Measurements from ENCODE around the gene DCTN4. TPM values are rescaled to one million over a fixed set of nuclear protein-coding genes. Genes with fewer than 3 reads are reported as not detected.

The DCTN4 gene
- total and polyA plus RNA-seq, 2 of the 8 experiments (the other 6 are each of a cell fraction or from before 2014, with no cell fraction given), result 20.5 to 42.7 TPM

DNA sequence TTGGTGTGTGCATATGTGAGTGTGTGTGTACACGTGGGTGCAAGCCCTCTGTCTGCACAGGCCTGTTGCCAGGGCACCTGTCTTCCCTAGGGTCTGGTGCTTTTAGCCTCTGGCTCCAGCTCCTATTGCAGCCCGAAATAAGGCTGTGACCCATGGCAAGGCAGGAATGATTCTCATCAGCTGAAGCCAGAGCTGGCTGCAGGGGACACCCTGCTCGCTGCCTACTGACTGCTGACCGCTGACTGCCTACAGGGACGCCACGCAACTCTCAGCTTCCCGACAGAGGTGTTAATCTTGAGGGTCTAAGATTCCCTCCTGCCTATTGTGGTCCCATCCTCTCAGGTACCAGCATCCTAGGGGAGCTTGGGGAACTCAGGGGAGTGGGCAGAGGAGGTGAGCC lies 97.7 kb downstream of the DCTN4 start, which contains the start of gene MYOZ3:
MYOZ3 (plus strand) TSS at position 166 of the 400 bp plus-strand sequence. CDS start 1,691 bp downstream, outside the sequence.
- FAIRE-seq, result no peak
- no peaks in the 10 kb centered on the region for H3K79me1 ChIP-seq (ENCODE audit: low read depth, low read length)
- POLR2A ChIA-PET (ENCODE audit: partially characterized antibody), result interaction anchor here (0.9 to 8.2 kb wide), 9 partner anchors 9 to 211 kb away, joined by 3 to 70 read pairs (median 4); partner anchors contain the start of genes RBM22 and RPS14
- no peak within 1 kb of the TSS for H3K9ac ChIP-seq (replicated peaks in 1 of 4; ENCODE audit: extremely low read depth in 1 of 4, low read depth in 3 of 4, low read length in 3 of 4)
- no peak within 1 kb of the TSS for H3K14ac ChIP-seq (ENCODE audit: insufficient read length)
- H2BK20ac ChIP-seq (ENCODE audit: low read length), result no peak within 1 kb of the TSS
- peaks cover 0 to 11% (median 2%) of the 10 kb centered on the region in 4 experiments; a peak in 4 of 7 replicates for H3K4me1 ChIP-seq (replicated peaks in 1 of 4; ENCODE audit: control insufficient read depth in 3 of 4, insufficient read depth in 4 of 4, low read length in 3 of 4)
- H3K27me3 ChIP-seq (replicated peaks in 1 of 4; ENCODE audit: control insufficient read depth in 3 of 4, extremely low read depth in 1 of 4, insufficient read depth in 3 of 4, low read length in 3 of 4), result no peaks in the 10 kb centered on the region; a peak in 1 of 7 replicates
- no peak within 1 kb of the TSS for H3K4me3 ChIP-seq (ENCODE audit: extremely low read depth in 1 of 4, insufficient read depth in 2 of 4, low read depth in 3 of 4, low read length in 4 of 4)
- H2AFZ ChIP-seq (ENCODE audit: low read length), result peak within 1 kb of the TSS; percentile 36
- peak within 1 kb of the TSS; percentile 14 to 15; a peak in 1 of 4 replicates for H3K4me2 ChIP-seq (ENCODE audit: insufficient read depth in 1 of 2, low read depth in 2 of 2, low read length in 2 of 2)
- H3K4ac ChIP-seq (replicated peaks; ENCODE audit: insufficient read length, low read depth, low read length), result no peak within 1 kb of the TSS
- CTCF ChIA-PET (ENCODE audit: partially characterized antibody), result interaction anchor here (0.6 to 20.1 kb wide), 12 partner anchors 10 to 211 kb away, joined by 3 to 303 read pairs (median 4); partner anchors contain the start of gene SYNPO
- 77% methylated on average over 7 of the region's 7 CpGs; no CpG with 5 or more reads in 1 of the 2 experiments for WGBS, 2 experiments (ENCODE audit: extremely low coverage in 1 of 2, insufficient coverage in 1 of 2, insufficient read length in 1 of 2, insufficient replicate concordance in 2 of 2, low coverage in 1 of 2, low lambda C conversion rate in 2 of 2, missing lambda C conversion rate in 1 of 2)
- H4K91ac ChIP-seq (replicated peaks; ENCODE audit: insufficient read length, low read length), result no peak within 1 kb of the TSS
- no peak within 1 kb of the TSS for H3K27ac ChIP-seq (ENCODE audit: low read depth, low read length)
- H3K23ac ChIP-seq (ENCODE audit: insufficient read length), result no peak within 1 kb of the TSS
- no peaks in the 10 kb centered on the region for H3K79me2 ChIP-seq (ENCODE audit: control insufficient read depth in 1 of 2, insufficient read depth in 2 of 2, low read length in 2 of 2)
- H2AK5ac ChIP-seq (ENCODE audit: low read depth, low read length), result no peak within 1 kb of the TSS
- H4K20me1 ChIP-seq (replicated peaks in 1 of 2; ENCODE audit: control insufficient read depth in 1 of 2, insufficient read depth in 2 of 2, low read length in 2 of 2), result peaks cover 0 to 2% of the 10 kb centered on the region in 2 experiments
- no peak within 1 kb of the TSS; the same call in 1 of the 2 replicates for H4K8ac ChIP-seq (ENCODE audit: extremely low read depth, insufficient read depth, low read length)
- no peak within 1 kb of the TSS for H2BK5ac ChIP-seq (ENCODE audit: low read depth, low read length)
- no peak within 1 kb of the TSS for H2BK120ac ChIP-seq (replicated peaks; ENCODE audit: low read depth, low read length)
- H3K36me3 ChIP-seq (ENCODE audit: control insufficient read depth in 2 of 4, insufficient read depth in 4 of 4, low read length in 3 of 4), result no peaks in the 10 kb centered on the region
- peaks cover 2% of the 10 kb centered on the region; the same call in 1 of the 2 replicates for H3K23me2 ChIP-seq (ENCODE audit: low read depth, low read length)
- no peak within 1 kb of the TSS for H3K56ac ChIP-seq (replicated peaks; ENCODE audit: insufficient read length, low read depth, low read length)
- no peak within 1 kb of the TSS for H2BK12ac ChIP-seq (ENCODE audit: low read depth, low read length)
- H4K5ac ChIP-seq (ENCODE audit: insufficient read length, low read depth, low read length), result no peak within 1 kb of the TSS
- H2BK15ac ChIP-seq (ENCODE audit: low read length), result no peak within 1 kb of the TSS; the same call in 1 of the 2 replicates
- DNase-seq (ENCODE audit: low read depth in 1 of 2, low spot score in 2 of 2), result no peak
- H3K18ac ChIP-seq (ENCODE audit: extremely low read depth, low read length), result no peak within 1 kb of the TSS
- no peaks in the 10 kb centered on the region for H3K9me3 ChIP-seq (ENCODE audit: insufficient read depth in 2 of 2, low read depth in 1 of 2, low read length in 1 of 2)
- TF ChIP-seq SIX5 (IDR thresholded peaks at IDR 0.05; ENCODE audit: low read depth, low read length) (no peak), SP4 (IDR thresholded peaks at IDR 0.05; ENCODE audit: low read length) (no peak), RNF2 (IDR thresholded peaks at IDR 0.05; ENCODE audit: borderline replicate concordance, low read depth, low read length, missing control alignments, poor library complexity, severe bottlenecking) (no peak), GTF2F1 (IDR thresholded peaks at IDR 0.05; ENCODE audit: borderline replicate concordance, low read depth, low read length) (no peak), SRF (IDR thresholded peaks at IDR 0.05; ENCODE audit: low read depth, low read length) (no peak), SP1 (IDR thresholded peaks at IDR 0.05; ENCODE audit: low read depth, low read length) (no peak), TEAD4 (IDR thresholded peaks at IDR 0.05; ENCODE audit: low read depth, low read length) (no peak), CEBPB (IDR thresholded peaks at IDR 0.05; ENCODE audit: low read depth, low read length) (no peak), EP300 (IDR thresholded peaks at IDR 0.05; ENCODE audit: borderline replicate concordance in 1 of 2, low read depth in 2 of 2, low read length in 2 of 2) (no peak), KDM5A (IDR thresholded peaks at IDR 0.05; ENCODE audit: low read length) (no peak), RXRA (IDR thresholded peaks at IDR 0.05; ENCODE audit: insufficient read depth, low read depth, low read length) (no peak), MAFK (IDR thresholded peaks at IDR 0.05; ENCODE audit: low read depth, low read length) (no peak), CBX5 (IDR thresholded peaks at IDR 0.05; ENCODE audit: low read depth, low read length) (no peak)
- TF ChIP-seq, protein P1, sequence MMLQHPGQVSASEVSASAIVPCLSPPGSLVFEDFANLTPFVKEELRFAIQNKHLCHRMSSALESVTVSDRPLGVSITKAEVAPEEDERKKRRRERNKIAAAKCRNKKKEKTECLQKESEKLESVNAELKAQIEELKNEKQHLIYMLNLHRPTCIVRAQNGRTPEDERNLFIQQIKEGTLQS (IDR thresholded peaks at IDR 0.05; ENCODE audit: insufficient read depth, low read depth, low read length), result no peak

Measured in H1 (cell line).